ENCODE measurements around the gene MPZL1.

MPZL1 gene

GRCh38 chr1:167757433-167758309, 35.9 kb downstream of the MPZL1 start:
- TF ChIP-seq YY1 (IDR thresholded peaks at IDR 0.05; ENCODE audit: low read depth) = no peak
- no peak for TF ChIP-seq EP300 (IDR thresholded peaks at IDR 0.05; ENCODE audit: borderline replicate concordance)
- no peak for TF ChIP-seq NFIC (IDR thresholded peaks at IDR 0.05)
- TF ChIP-seq MAX (IDR thresholded peaks at IDR 0.05) = no peak
- TF ChIP-seq RAD21 (IDR thresholded peaks at IDR 0.05; ENCODE audit: low read depth) = no peak
- TF ChIP-seq CEBPB (IDR thresholded peaks at IDR 0.05) = no peak
- no peak for TF ChIP-seq ZBTB7A (IDR thresholded peaks at IDR 0.05; ENCODE audit: low read depth)
- no peak for TF ChIP-seq CREB1 (IDR thresholded peaks at IDR 0.05; ENCODE audit: low read depth)

GRCh38 chr1:167761400-167761799, 39.6 kb downstream of the MPZL1 start:
- TF ChIP-seq MAX (IDR thresholded peaks at IDR 0.05) (no peak), YY1 (IDR thresholded peaks at IDR 0.05; ENCODE audit: low read depth) (no peak), REST (IDR thresholded peaks at IDR 0.05; ENCODE audit: low read depth) (no peak), CEBPB (IDR thresholded peaks at IDR 0.05) (no peak), TEAD4 (IDR thresholded peaks at IDR 0.05) (no peak), RAD21 (IDR thresholded peaks at IDR 0.05; ENCODE audit: low read depth) (no peak), ZBTB7A (IDR thresholded peaks at IDR 0.05; ENCODE audit: low read depth) (no peak), TAF1 (IDR thresholded peaks at IDR 0.05; ENCODE audit: low read depth) (no peak), TCF12 (IDR thresholded peaks at IDR 0.05; ENCODE audit: low read depth) (no peak), NFIC (IDR thresholded peaks at IDR 0.05) (no peak), CREB1 (IDR thresholded peaks at IDR 0.05; ENCODE audit: low read depth) (no peak), USF1 (IDR thresholded peaks at IDR 0.05) (no peak), EGR1 (IDR thresholded peaks at IDR 0.05) (no peak), EP300 (IDR thresholded peaks at IDR 0.05; ENCODE audit: borderline replicate concordance) (no peak), FOXM1 (IDR thresholded peaks at IDR 0.05; ENCODE audit: borderline replicate concordance, low read depth) (no peak)

GRCh38 chr1:167762061-167762746, 40.4 kb downstream of the MPZL1 start:
- TF ChIP-seq NFIC (IDR thresholded peaks at IDR 0.05) (no peak), YY1 (IDR thresholded peaks at IDR 0.05; ENCODE audit: low read depth) (no peak), REST (IDR thresholded peaks at IDR 0.05; ENCODE audit: low read depth) (no peak), FOXM1 (IDR thresholded peaks at IDR 0.05; ENCODE audit: borderline replicate concordance, low read depth) (no peak), MAX (IDR thresholded peaks at IDR 0.05) (no peak), TEAD4 (IDR thresholded peaks at IDR 0.05) (no peak), EP300 (IDR thresholded peaks at IDR 0.05; ENCODE audit: borderline replicate concordance) (no peak), CEBPB (IDR thresholded peaks at IDR 0.05) (no peak), EGR1 (IDR thresholded peaks at IDR 0.05) (no peak), ZBTB7A (IDR thresholded peaks at IDR 0.05; ENCODE audit: low read depth) (no peak), CREB1 (IDR thresholded peaks at IDR 0.05; ENCODE audit: low read depth) (no peak), RAD21 (IDR thresholded peaks at IDR 0.05; ENCODE audit: low read depth) (no peak), TCF12 (IDR thresholded peaks at IDR 0.05; ENCODE audit: low read depth) (no peak), USF1 (IDR thresholded peaks at IDR 0.05) (no peak)

GRCh38 chr1:167763525-167764220, 41.9 kb downstream of the MPZL1 start:
- TF ChIP-seq EP300 (IDR thresholded peaks at IDR 0.05; ENCODE audit: borderline replicate concordance) = no peak
